DND-41 (cell line): ENCODE data around the gene EIF3J.

Experiments used
- ATAC-seq: fragments of 200-7000 bp; cut with Tn5 transposase; 3 replicates; pipeline ENCODE4 v1.9.1; 2021; ENCODE audit warnings: low read depth; ENCODE audit not compliant: insufficient read depth
- DNase-seq: peaks from one replicate; pipeline ENCODE4 v3.0.0-alpha.2; 2020
- H2AFZ ChIP-seq: 2 replicates; pipeline ENCODE4 v1.6.0; 2012; ENCODE audit warnings: low read depth, low read length
- H3K27ac ChIP-seq: 2 replicates; pipeline ENCODE4 v1.5.1; 2012; ENCODE audit warnings: low read length, inconsistent platforms
- H3K27me3 ChIP-seq: fragments of 200-600 bp; sonication (generic); 2 replicates; pipeline ENCODE4 v1.6.0; 2012; ENCODE audit warnings: low read length, mild to moderate bottlenecking, inconsistent platforms; ENCODE audit not compliant: insufficient read depth, poor library complexity
- H3K36me3 ChIP-seq: 2 replicates; pipeline ENCODE4 v1.5.1; 2012; ENCODE audit warnings: low read length, inconsistent platforms; ENCODE audit not compliant: insufficient read depth
- H3K4me1 ChIP-seq: 2 replicates; pipeline ENCODE4 v1.5.1; 2012; ENCODE audit warnings: mild to moderate bottlenecking, low read length; ENCODE audit not compliant: insufficient read depth
- H3K4me2 ChIP-seq: 2 replicates; pipeline ENCODE4 v1.6.0; 2012; ENCODE audit warnings: mild to moderate bottlenecking, moderate library complexity, low read length, inconsistent platforms; ENCODE audit not compliant: insufficient read depth
- H3K4me3 ChIP-seq, 2 experiments: fragments of 200-600 bp in 1 of 2; shearing (Covaris generic) in 1 of 2; 2 replicates each; pipeline ENCODE4 v1.5.1; 2012 to 2016; ENCODE audit warnings: inconsistent platforms in 2 of 2, low read length in 2 of 2, mild to moderate bottlenecking in 2 of 2, low read depth in 1 of 2, moderate library complexity in 1 of 2
- H3K79me2 ChIP-seq: 2 replicates; pipeline ENCODE4 v1.6.0; 2012; ENCODE audit warnings: low read length, inconsistent platforms; ENCODE audit not compliant: insufficient read depth
- H3K9ac ChIP-seq: 2 replicates; pipeline ENCODE4 v1.6.0; 2012; ENCODE audit warnings: low read depth, mild to moderate bottlenecking, inconsistent platforms, low read length, moderate library complexity
- H3K9me3 ChIP-seq: 2 replicates; pipeline ENCODE4 v1.5.1; 2012; ENCODE audit warnings: low read length, moderate library complexity, mild to moderate bottlenecking, inconsistent platforms; ENCODE audit not compliant: insufficient read depth, severe bottlenecking
- H4K20me1 ChIP-seq: 2 replicates; pipeline ENCODE4 v1.6.0; 2012; ENCODE audit warnings: low read length; ENCODE audit not compliant: insufficient read depth
- CTCF ChIP-seq: IDR thresholded peaks from 2 replicates; pipeline ENCODE4 v1.5.1; 2012; ENCODE audit warnings: borderline replicate concordance, low read length, moderate library complexity, mild to moderate bottlenecking; ENCODE audit not compliant: poor library complexity, severe bottlenecking; ENCODE audit errors: extremely low read depth
- EZH2 ChIP-seq: IDR thresholded peaks from 3 replicates; pipeline ENCODE4 v1.6.1; 2012; ENCODE audit warnings: borderline replicate concordance, low read depth, mild to moderate bottlenecking, moderate library complexity, low read length, inconsistent platforms; ENCODE audit not compliant: severe bottlenecking

EIF3J gene

GRCh38 chr15:44598066-44598465 is 61.1 kb downstream of the EIF3J start:
- no peak for TF ChIP-seq CTCF
- no peak for TF ChIP-seq EZH2
- Histone ChIP-seq H3K79me2 (no peaks in the 10 kb centered on the region), H3K27me3 (no peaks in the 10 kb centered on the region), H3K36me3 (peaks cover 56% of the 10 kb centered on the region), H3K4me1 (no peaks in the 10 kb centered on the region), H4K20me1 (no peaks in the 10 kb centered on the region), H3K9ac (no peak overlapping the region), H3K27ac (no peak overlapping the region), H3K4me3 (no peak overlapping the region), H2AFZ (no peak overlapping the region), H3K4me2 (no peak overlapping the region), H3K9me3 (no peaks in the 10 kb centered on the region)
- ATAC-seq = no peak
- no peak for DNase-seq

DNA sequence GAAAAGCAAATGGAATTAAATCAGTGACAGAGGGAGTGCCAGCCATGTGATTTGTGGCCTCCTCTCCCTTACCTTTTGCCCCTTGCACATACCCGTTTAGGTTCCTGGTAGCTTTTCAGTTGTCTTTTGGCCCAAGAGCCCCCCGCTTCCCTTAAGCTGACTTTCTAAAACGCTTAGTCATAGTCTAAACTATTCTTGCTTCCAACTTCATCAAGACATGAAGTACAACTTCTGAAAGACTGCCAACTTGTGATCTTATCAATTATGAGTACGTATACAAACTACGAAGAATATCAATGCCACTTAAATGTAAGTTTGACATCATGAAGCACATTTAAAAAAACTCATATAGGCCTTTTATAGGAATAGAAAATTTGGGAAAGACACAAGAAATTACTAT is 61.9 kb downstream of the EIF3J start:
- H3K9ac ChIP-seq = no peak overlapping the region
- DNase-seq (no peak), ATAC-seq (no peak)
- H3K27ac ChIP-seq = no peak overlapping the region
- H3K27me3 ChIP-seq = no peaks in the 10 kb centered on the region
- H2AFZ ChIP-seq = no peak overlapping the region
- no peaks in the 10 kb centered on the region for H3K4me1 ChIP-seq
- TF ChIP-seq EZH2 = no peak
- no peak for TF ChIP-seq CTCF
- H3K36me3 ChIP-seq = peaks cover 58% of the 10 kb centered on the region
- no peaks in the 10 kb centered on the region for H3K79me2 ChIP-seq
- H3K9me3 ChIP-seq = no peaks in the 10 kb centered on the region
- H3K4me2 ChIP-seq = no peak overlapping the region
- no peaks in the 10 kb centered on the region for H4K20me1 ChIP-seq
- H3K4me3 ChIP-seq = no peak overlapping the region

DNA sequence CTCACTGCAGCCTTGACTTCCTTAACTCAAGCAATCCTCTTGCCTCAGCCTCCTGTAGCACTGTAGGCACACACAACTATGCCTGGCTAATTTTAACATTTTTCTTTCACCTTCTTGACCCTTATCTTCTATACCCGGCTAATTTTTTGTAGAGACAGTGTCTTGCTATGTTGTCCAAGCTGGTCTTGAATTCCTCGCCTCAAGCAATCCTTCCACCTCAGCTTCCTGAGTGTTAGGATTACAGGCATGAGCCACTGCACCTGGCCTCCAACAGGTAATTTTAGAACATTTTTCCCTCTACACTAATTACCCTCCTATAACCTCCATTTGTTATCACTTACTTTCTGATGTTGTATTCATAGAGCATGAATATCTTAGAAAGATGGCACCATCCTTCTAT is 66.2 kb downstream of the EIF3J start:
- Histone ChIP-seq H3K36me3 (peaks cover 55% of the 10 kb centered on the region), H3K4me3 (no peak overlapping the region), H3K27ac (no peak overlapping the region), H3K4me1 (no peaks in the 10 kb centered on the region), H3K9me3 (no peaks in the 10 kb centered on the region), H3K9ac (no peak overlapping the region), H2AFZ (no peak overlapping the region), H4K20me1 (no peaks in the 10 kb centered on the region), H3K79me2 (no peaks in the 10 kb centered on the region), H3K27me3 (no peaks in the 10 kb centered on the region), H3K4me2 (no peak overlapping the region)
- TF ChIP-seq CTCF (no peak), EZH2 (no peak)
- DNase-seq (no peak), ATAC-seq (no peak)

DNA sequence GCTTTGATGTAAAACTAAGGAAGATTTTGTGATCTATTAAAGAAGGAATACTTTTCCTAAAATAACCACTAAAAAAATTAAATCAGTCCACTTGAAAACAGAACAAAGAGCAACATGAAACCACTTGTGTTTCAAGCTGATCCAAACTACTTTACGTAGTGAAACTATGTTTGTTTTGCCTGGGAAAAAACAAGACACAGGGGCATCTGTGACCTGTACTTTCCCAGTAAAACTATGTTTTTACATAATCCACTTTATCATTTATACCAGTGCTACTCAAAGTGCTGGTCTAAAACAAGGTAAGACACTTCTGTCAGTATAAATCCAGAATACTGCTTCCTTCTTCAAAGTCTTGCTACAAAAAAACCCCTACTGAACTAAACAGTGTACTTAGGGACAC is 69.8 kb downstream of the EIF3J start:
- Histone ChIP-seq H3K27me3 (no peaks in the 10 kb centered on the region), H3K9me3 (no peaks in the 10 kb centered on the region), H4K20me1 (no peaks in the 10 kb centered on the region), H3K9ac (no peak overlapping the region), H3K79me2 (no peaks in the 10 kb centered on the region), H3K4me3 (no peak overlapping the region), H3K4me1 (no peaks in the 10 kb centered on the region), H3K27ac (no peak overlapping the region), H2AFZ (no peak overlapping the region), H3K36me3 (peaks cover 49% of the 10 kb centered on the region), H3K4me2 (no peak overlapping the region)
- TF ChIP-seq CTCF = no peak
- no peak for TF ChIP-seq EZH2
- ATAC-seq = no peak
- no peak for DNase-seq
